Measurements from ENCODE around the gene DNAJC27.

DNA sequence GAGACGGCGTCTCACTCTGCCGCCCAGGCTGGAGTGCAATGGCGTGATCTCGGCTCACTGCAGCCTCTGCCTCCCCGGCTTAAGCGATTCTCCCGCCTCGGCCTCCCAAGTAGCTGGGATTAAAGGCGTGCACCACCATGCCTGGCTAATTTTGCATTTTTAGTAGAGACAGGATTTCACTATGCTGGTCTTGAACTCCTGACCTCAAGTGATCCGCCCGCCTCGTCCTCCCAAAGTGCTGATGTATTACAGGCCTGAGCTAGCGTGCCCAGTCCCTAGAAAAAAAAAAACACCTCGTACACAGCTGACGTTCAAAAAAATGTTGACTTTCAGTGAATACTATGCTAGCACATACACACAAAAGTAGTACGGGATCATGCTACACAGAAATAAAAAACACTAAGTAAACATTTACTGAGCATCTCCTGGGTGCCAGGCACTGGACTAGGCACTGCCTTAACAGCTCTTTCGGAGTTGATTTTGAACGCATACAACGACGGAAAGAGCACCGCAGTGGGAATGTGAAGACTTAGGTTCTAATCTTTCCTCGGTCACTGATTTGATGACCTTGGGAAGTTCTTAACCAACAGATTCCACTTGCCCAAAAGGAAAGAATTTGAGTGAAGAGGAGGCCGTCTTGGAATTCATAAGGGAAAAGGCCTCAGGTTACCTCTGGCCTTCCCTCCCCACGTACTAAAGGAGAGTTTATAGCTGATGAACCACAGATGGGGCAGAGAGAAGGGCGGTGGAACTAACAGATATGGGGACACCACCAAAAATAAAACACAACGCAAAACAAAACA is 1.1 kb downstream of the DNAJC27 start:
- no peak for TF ChIP-seq POLR2A (IDR thresholded peaks at IDR 0.05)
- TF ChIP-seq, protein P1, sequence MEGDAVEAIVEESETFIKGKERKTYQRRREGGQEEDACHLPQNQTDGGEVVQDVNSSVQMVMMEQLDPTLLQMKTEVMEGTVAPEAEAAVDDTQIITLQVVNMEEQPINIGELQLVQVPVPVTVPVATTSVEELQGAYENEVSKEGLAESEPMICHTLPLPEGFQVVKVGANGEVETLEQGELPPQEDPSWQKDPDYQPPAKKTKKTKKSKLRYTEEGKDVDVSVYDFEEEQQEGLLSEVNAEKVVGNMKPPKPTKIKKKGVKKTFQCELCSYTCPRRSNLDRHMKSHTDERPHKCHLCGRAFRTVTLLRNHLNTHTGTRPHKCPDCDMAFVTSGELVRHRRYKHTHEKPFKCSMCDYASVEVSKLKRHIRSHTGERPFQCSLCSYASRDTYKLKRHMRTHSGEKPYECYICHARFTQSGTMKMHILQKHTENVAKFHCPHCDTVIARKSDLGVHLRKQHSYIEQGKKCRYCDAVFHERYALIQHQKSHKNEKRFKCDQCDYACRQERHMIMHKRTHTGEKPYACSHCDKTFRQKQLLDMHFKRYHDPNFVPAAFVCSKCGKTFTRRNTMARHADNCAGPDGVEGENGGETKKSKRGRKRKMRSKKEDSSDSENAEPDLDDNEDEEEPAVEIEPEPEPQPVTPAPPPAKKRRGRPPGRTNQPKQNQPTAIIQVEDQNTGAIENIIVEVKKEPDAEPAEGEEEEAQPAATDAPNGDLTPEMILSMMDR (IDR thresholded peaks at IDR 0.05) = no peak
